DMS153 treated with DMSO at 0.1 percent for 48 hours (cell line): ENCODE data around the gene CADM4.

Source experiments
- DNase-seq: peaks from one replicate; lab custom pipeline; 2025; ENCODE audit not compliant: unreplicated experiment; lab: John Stamatoyannopoulos, UW

Gene CADM4

GRCh38 chr19:43634872-43635560 is 4.6 kb downstream of the CADM4 start:
- no peak for DNase-seq

DNA sequence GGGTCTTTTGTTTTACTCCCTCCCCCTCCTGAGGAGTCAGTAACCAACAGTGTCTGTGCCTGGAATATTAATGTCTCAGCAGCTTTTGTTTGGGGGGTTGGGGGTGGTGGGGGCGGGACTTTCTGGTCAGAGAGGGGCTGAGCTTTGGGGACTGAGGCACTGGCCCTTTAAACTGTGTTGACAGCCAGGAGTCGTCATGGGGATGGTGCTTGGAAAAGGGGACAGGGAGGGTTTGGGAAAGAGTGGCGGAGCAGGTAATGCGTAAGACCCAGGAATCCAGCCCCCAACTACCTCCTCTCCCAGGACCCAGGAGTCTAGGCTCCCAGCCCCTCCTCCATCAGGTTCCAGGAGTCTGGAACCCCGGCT is 5.2 kb downstream of the CADM4 start:
- DNase-seq: no peak

DNA sequence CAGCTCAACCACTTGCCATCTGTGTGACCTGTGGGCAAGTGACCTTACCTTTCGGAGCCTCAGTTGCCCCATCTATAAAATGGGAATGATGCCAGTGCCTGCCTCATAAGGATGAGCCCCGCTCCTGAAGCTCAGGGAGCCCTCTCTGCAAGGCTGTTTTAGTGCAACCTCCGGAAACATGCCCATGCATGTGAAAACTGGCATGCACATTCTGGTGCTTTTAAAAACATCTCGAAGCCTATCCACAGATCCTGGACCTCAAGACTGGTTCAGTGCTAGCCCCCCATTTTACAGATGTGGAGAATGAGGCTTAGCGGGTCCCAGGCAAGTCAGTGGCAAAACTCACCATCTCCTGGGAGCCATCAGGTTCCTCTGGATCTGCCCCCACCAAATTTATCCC is 5.6 kb downstream of the CADM4 start:
- no peak for DNase-seq

GRCh38 chr19:43633520-43633919 is 6.1 kb downstream of the CADM4 start:
- no peak for DNase-seq

GRCh38 chr19:43631491-43631890 is 8.2 kb downstream of the CADM4 start:
- no peak for DNase-seq

GRCh38 chr19:43628646-43629326 is 10.9 kb downstream of the CADM4 start:
- DNase-seq: no peak

- DNase-seq: no peak
These were observed 12.8 kb downstream of the CADM4 start for GRCh38 chr19:43626838-43627237.

DNA sequence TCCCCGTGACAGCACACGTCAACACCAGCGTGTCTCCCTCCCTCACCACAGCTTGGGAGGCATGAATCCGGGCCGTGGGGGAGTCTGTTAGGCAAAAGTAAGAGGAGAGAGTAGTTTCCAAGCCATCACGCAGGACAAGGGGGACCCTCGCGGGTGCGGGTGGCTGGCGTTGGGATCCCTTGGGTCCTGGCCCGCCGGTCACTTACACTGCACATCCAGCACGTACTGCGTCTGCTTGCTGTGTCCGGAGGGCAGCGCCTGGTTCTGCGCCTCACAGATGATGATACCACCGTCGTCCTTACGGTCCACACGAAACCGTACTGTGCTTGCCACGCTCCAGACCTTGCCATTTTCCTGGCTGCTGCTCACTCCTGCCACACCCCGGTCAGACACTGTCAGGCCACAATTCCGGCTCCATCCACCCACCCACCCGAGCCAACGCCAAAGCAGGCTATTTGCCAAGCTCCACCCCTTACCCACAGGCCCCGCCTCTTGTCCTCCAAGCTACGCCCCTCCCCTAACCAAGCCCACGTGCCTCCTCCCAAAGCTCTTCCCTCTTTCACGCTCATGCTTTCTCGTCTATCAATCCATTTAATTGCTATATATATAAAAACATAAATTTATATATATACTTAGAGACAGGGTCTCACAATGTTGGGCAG is 13.6 kb downstream of the CADM4 start:
- no peak for DNase-seq

DNA sequence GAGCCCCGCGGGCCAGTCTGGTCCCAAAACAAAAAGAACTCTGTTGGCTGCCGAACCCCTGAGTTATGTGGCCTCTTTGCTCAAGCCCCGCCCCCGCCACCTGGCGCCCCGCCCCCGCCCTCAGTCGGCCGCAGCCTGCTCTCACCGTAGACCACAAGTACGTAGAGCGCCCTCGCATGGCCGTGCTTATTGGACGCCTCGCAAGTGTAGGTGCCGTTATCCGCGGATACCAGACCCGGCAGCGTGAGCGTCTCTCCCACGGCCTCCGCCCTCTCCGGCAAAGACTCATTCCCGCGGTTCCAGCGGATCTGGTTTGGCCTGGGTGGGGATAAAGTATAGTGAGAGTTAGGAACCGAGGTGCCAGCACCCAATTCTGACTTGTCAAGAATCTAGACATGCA is 14.7 kb downstream of the CADM4 start:
- DNase-seq: no peak

- DNase-seq: no peak
These were observed 15.6 kb downstream of the CADM4 start for GRCh38 chr19:43623889-43624670.

- no peak for DNase-seq
These were observed 16.7 kb downstream of the CADM4 start for GRCh38 chr19:43622956-43623355.

DNA sequence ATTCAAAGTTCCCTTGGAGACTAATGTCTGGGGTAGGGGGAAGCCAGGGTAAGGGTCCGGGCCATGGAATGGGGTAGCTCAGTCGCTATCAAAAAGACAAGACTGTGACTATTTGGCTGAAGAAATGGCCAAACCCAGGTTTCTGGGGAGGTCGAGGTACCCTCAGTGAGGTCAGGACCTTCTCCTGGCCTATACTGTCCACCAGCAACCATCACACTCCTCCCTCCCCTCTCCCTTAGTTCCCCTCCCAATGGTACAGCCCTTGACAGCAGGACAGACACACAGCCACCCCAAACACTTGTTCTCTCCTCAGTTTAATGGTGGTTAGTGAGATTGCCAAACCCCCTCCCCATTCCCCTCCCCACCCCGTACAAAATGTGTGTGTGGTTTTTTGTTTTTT is 17.6 kb downstream of the CADM4 start:
- no peak for DNase-seq

- no peak for DNase-seq
These were observed 19.3 kb downstream of the CADM4 start for GRCh38 chr19:43620061-43621001.

GRCh38 chr19:43619262-43620060 is 20.2 kb downstream of the CADM4 start, which contains the start of gene ZNF428:
ZNF428 (minus strand) TSS chr19:43619629; CDS start chr19:43614304, 5,325 bp downstream.
- DNase-seq: peak; percentile 89

GRCh38 chr19:43618921-43619261 is 20.8 kb downstream of the CADM4 start:
- DNase-seq: peak; percentile 64

GRCh38 chr19:43616954-43617353 is 22.7 kb downstream of the CADM4 start:
- no peak for DNase-seq

GRCh38 chr19:43616306-43616705 is 23.3 kb downstream of the CADM4 start:
- DNase-seq: no peak

DNA sequence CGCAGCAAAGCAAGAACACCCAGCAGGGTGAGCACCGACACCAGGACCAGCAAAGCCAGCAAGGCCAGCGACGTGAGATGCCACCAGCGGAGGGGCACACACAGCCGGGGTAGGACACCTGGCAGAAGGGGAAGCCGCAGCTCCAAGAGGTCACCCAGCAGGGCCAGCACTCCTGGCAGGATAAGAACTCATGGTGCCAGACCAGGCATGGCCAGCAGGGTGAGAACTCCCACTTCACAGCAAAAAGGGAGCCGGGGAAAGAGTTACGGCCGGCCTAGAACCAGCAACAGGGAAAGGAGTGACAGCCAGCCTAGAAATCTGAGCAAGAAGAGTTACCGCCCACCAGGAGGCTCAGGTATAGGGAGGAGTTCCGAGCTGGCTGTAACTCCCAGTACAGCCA is 27.3 kb downstream of the CADM4 start:
- DNase-seq: no peak

DNA sequence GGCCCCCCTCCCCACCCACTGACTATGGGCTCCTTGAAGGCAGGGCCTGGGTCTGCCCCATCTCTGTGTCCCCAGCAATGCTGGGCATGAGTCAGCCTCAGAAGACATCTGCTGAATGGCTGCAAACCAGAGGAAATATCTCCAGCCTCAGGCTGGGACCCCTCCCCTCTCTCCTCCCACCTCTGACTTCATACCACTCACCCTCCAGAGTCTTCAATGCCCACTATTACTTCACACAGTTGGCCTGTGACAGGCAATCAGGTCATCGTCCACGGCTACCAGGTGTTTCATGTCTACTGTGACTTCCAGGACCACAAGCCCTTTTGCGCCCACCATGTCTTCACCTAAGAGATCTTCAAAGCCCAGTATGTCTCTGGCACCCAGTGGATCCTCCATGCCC is 27.9 kb downstream of the CADM4 start, which contains the start of gene SRRM5:
Gene SRRM5 (plus strand): TSS at position 301 of the 400 bp plus-strand sequence. CDS start 34 bp downstream, at position 335.
- DNase-seq: no peak

DNA sequence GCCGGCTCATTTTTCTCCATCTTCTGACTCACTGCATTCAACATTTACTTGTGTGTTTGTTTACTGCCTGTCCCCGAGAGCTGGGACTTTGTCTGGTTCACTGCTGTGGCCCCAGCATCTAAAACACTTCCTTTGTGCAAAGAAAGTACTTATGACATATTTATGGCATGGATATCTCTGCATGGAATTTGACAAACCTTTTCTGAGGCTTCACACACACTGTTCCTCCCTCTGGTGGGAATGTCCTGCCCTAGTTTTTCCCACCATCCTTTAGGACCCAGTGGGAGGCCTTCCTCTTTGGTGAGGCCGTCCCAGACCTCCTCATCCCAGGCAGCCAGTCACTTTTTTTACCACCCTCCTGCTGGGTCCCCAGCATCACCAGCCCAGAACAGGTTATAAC is 29.2 kb downstream of the CADM4 start:
- no peak for DNase-seq
